K562 (cell line): ENCODE measurements around the gene CLCN6. TPM values are rescaled to one million over a fixed set of nuclear protein-coding genes. Genes with fewer than 3 reads are reported as not detected.

Experiments
- BCLAF1 ChIP-seq, 2 experiments: fragments of 450-650 bp in 1 of 2; IDR thresholded peaks; 2 replicates each; pipeline ENCODE4 v1.6.1; 2011 to 2017; ENCODE audit warnings: low read depth in 2 of 2, antibody characterized with exemption in 1 of 2, borderline replicate concordance in 1 of 2, low read length in 1 of 2, mild to moderate bottlenecking in 1 of 2, mixed read lengths in 1 of 2; ENCODE audit not compliant: control insufficient read depth in 1 of 2
- CHD4 ChIP-seq: fragments of 200-600 bp; sonication (generic); IDR thresholded peaks from 3 replicates; pipeline ENCODE4 v1.6.1; 2012; ENCODE audit warnings: low read depth, mild to moderate bottlenecking, mixed read lengths, low read length, inconsistent platforms; ENCODE audit not compliant: insufficient read depth, insufficient replicate concordance, poor library complexity, severe bottlenecking
- FOXA3 ChIP-seq, 2 experiments: fragments of 450-650 bp in 1 of 2; sonication (generic) in 1 of 2; formaldehyde crosslinking; IDR thresholded peaks in 1 of 2; conservative IDR thresholded peaks in 1 of 2; 2 replicates each; pipeline versions ENCODE4 v1.4.0 to v1.8.0; 2020 to 2022; ENCODE audit warnings: mild to moderate bottlenecking in 2 of 2, missing genetic modification reagents in 1 of 2
- KDM2B ChIP-seq: fragments of 250-450 bp; sonication (Bioruptor Pico); IDR thresholded peaks from 2 replicates; pipeline ENCODE4 v1.8.0; 2021; ENCODE audit warnings: mild to moderate bottlenecking, moderate library complexity
- KLF1 ChIP-seq: fragments of 450-650 bp; IDR thresholded peaks from 2 replicates; pipeline ENCODE4 v1.6.1; 2016; ENCODE audit warnings: missing genetic modification characterization, missing compliant biosample characterization
- MLX ChIP-seq, 2 experiments: fragments of 450-650 bp in 1 of 2; sonication (generic) in 1 of 2; formaldehyde crosslinking; conservative IDR thresholded peaks; 2 replicates each; pipeline versions ENCODE4 v1.4.0 to v1.8.1; 2020 to 2022; ENCODE audit warnings: mild to moderate bottlenecking in 1 of 2, missing genetic modification reagents in 1 of 2
- OTX1 ChIP-seq: fragments of 450-650 bp; formaldehyde crosslinking; IDR thresholded peaks from 2 replicates; pipeline ENCODE4 v1.4.0; 2022; ENCODE audit warnings: mild to moderate bottlenecking
- PHF8 ChIP-seq: fragments of 200-600 bp; sonication (generic); IDR thresholded peaks from 2 replicates; pipeline ENCODE4 v1.6.1; 2012; ENCODE audit warnings: mixed run types, mild to moderate bottlenecking, inconsistent platforms, low read length, moderate library complexity, borderline replicate concordance
- POLR2H ChIP-seq: IDR thresholded peaks from 2 replicates; pipeline ENCODE4 v1.6.1; 2016; ENCODE audit warnings: missing genetic modification characterization, low read depth, mild to moderate bottlenecking, control low read depth, missing compliant biosample characterization, moderate library complexity
- SIN3B ChIP-seq: fragments of 450-650 bp; IDR thresholded peaks from 2 replicates; pipeline ENCODE4 v1.6.1; 2017; ENCODE audit warnings: low read depth, mild to moderate bottlenecking, moderate library complexity
- TBL1XR1 ChIP-seq, 2 experiments: IDR thresholded peaks; 2 replicates each; pipeline ENCODE4 v1.6.1; 2012; ENCODE audit warnings: improper control_type of control experiment in 2 of 2, low read length in 2 of 2, mild to moderate bottlenecking in 1 of 2
- TCF7L2 ChIP-seq: fragments of 150-350 bp; IDR thresholded peaks from 2 replicates; pipeline ENCODE4 v1.6.1; 2016; ENCODE audit warnings: low read depth, mild to moderate bottlenecking, low read length, moderate library complexity
- USF1 ChIP-seq: sonication (generic); formaldehyde crosslinking; IDR thresholded peaks from 2 replicates; pipeline ENCODE4 v1.9.0; 2022; ENCODE audit warnings: mild to moderate bottlenecking, missing genetic modification reagents
- ZKSCAN8 ChIP-seq: fragments of 200-800 bp; sonication (Bioruptor generic); IDR thresholded peaks from 2 replicates; pipeline ENCODE4 v1.6.1; 2016; ENCODE audit warnings: missing genetic modification characterization, missing compliant biosample characterization
- ZNF232 ChIP-seq: sonication (generic); formaldehyde crosslinking; IDR thresholded peaks from 2 replicates; pipeline ENCODE4 v1.8.0; 2022; ENCODE audit warnings: mild to moderate bottlenecking, missing genetic modification reagents
- ZNF263 ChIP-seq: sonication (generic); formaldehyde crosslinking; IDR thresholded peaks from 2 replicates; pipeline ENCODE4 v1.8.0; 2022; ENCODE audit warnings: mild to moderate bottlenecking, missing genetic modification reagents, borderline replicate concordance
- ZNF57 ChIP-seq: fragments of 450-650 bp; formaldehyde crosslinking; IDR thresholded peaks from 2 replicates; pipeline ENCODE4 v1.4.0; 2020; ENCODE audit warnings: mild to moderate bottlenecking, moderate library complexity
- ZNF592 ChIP-seq: fragments of 450-650 bp; IDR thresholded peaks from 2 replicates; pipeline ENCODE4 v1.6.1; 2017; ENCODE audit warnings: antibody characterized with exemption, mild to moderate bottlenecking
- polyA plus RNA-seq, 8 experiments: library from polyadenylated mRNA; depleted of rRNA in 4 of 8; stranded (reverse) in 5 of 8; unstranded in 3 of 8; fragments of >200 nt; fragmentation: Nextera tagmentation in 2 of 8; fragmentation: Illumina TruSeq in 1 of 8; extraction: Ambion mirVana in 2 of 8; extraction: Trizol in 1 of 8; gene quantifications; 2 replicates each; pipeline versions ENCODE4 v1.2.1 to v1.2.3, GENCODE V29; 2011 to 2014; ENCODE audit warnings: inconsistent platforms in 1 of 8, missing spikeins in 1 of 8
- total RNA-seq, 7 experiments: library from RNA; depleted of rRNA in 6 of 7; stranded (reverse); fragments of >200 nt in 6 of 7; fragmentation: Illumina TruSeq in 2 of 7; extraction: Trizol in 2 of 7; gene quantifications; 2 replicates each; pipeline versions ENCODE4 v1.2.1 to v1.2.3, GENCODE V29; 2011 to 2021; ENCODE audit warnings: low replicate concordance in 1 of 7

The CLCN6 gene
- total and polyA plus RNA-seq, 9 of the 15 experiments (the other 6 are each of a cell fraction or from before 2014, with no cell fraction given) = 2.0 to 21.8 (median 13.6) TPM

DNA sequence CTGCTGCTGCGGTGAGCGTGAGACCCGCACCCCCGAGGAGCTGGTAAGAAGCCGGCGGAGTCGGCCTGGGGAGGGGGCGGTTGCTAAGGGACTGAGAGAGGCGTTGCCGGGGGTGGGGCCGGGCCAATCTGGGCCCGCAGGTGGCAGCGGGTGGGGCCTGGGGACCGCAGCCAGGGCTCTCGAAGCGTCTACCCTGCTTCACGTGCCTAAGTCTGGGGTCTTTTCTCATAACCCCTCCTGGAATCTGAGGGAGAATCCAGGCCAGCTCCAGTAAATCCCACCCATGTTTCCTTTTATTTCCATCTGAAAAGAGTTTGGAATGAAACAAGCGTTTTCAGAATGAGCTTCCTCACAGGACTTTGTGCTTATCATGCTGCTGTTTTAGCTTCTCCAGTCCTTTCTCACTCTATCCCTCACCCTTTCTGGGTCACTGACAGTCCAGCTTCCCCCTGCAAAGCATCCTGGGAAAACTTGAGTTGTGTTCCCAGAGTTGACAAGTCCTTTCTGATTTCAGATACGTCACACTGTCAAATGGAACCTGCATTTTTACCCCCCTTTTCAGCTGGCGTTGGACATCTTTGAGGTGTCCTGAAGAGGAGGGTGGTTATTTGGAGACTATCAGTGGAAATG is 431 bp downstream of the CLCN6 start (continued):
- TF ChIP-seq BCLAF1 (IDR thresholded peaks at IDR 0.05; ENCODE audit: borderline replicate concordance in 1 of 2, control insufficient read depth in 1 of 2, low read depth in 2 of 2, low read length in 1 of 2) (0 out of 4 replicates have a peak, but pooled peaks of 1 of the 2 experiments have one; percentile 27), TBL1XR1 (IDR thresholded peaks at IDR 0.05; ENCODE audit: low read length in 2 of 2) (no peak), ZNF263 (CRISPR knock-in tag) (peak; percentile 75), ZKSCAN8 (CRISPR knock-in tag) (no peak), KLF1 (no peak), FOXA3 (CRISPR knock-in tag; conservative IDR thresholded peaks at IDR 0.05 in 1 of 2, IDR thresholded peaks at IDR 0.05 in 1 of 2) (peak in 1 of 2 experiments; percentile 48; a peak in 1 of 4 replicates), MLX (CRISPR knock-in tag; conservative IDR thresholded peaks at IDR 0.05) (0 out of 4 replicates have a peak, but pooled peaks of 1 of the 2 experiments have one; percentile 78), USF1 (no peak; the same call in 1 of the 2 replicates), OTX1 (CRISPR knock-in tag) (no peak), KDM2B (CRISPR knock-in tag) (no peak), ZNF57 (no peak), POLR2H (tag) (no peak), ZNF232 (no peak), CHD4 (no peak), TCF7L2 (no peak), PHF8 (peak; percentile 60; the same call in 1 of the 2 replicates), ZNF592 (no peak), SIN3B (no peak)
